ENCODE results near the gene LRRC27. TPM values are rescaled to one million over a fixed set of nuclear protein-coding genes. Genes with fewer than 3 reads are reported as not detected.

The LRRC27 gene
- total RNA-seq, 6 donors from 2014 or later = 7.4 to 110 (median 15.1) TPM

GRCh38 chr10:132409667-132410028, 77.7 kb downstream of the LRRC27 start:
- Histone ChIP-seq H3K27me3 (no peaks in the 10 kb centered on the region), H3K36me3 (peaks cover 13 to 28% (median 22%) of the 10 kb centered on the region in 4 donors), H3K4me3 (no peak overlapping the region), H3K4me1 (peaks cover 62 to 87% (median 77%) of the 10 kb centered on the region in 4 donors), H3K27ac (peak overlapping the region; percentile 89 to 93 (median 91)), H3K9me3 (no peaks in the 10 kb centered on the region)
- TF ChIP-seq POLR2AphosphoS5 (IDR thresholded peaks at IDR 0.05) = no peak
- ATAC-seq (ENCODE audit: low FRiP score in 2 of 2) (no peak), DNase-seq (no peak)
- WGBS, 2 donors = 72 to 86% methylated on average over 4 of the region's 4 CpGs

GRCh38 chr10:132410056-132410778, 78.2 kb downstream of the LRRC27 start:
- Histone ChIP-seq H3K27ac (peak overlapping the region; percentile 82 to 93 (median 90)), H3K4me3 (no peak overlapping the region), H3K27me3 (no peaks in the 10 kb centered on the region), H3K4me1 (peaks cover 62 to 88% (median 77%) of the 10 kb centered on the region in 4 donors), H3K9me3 (no peaks in the 10 kb centered on the region), H3K36me3 (peaks cover 9 to 22% (median 17%) of the 10 kb centered on the region in 4 donors)
- DNase-seq (peak in 1 of 2 donors; percentile 76), ATAC-seq (ENCODE audit: low FRiP score in 2 of 2) (no peak)
- WGBS, 2 donors = 89 to 91% methylated on average over 13 to 24 of the region's 28 CpGs
- TF ChIP-seq POLR2A (IDR thresholded peaks at IDR 0.05) = no peak
- TF ChIP-seq CTCF (IDR thresholded peaks at IDR 0.05) = no peak
- TF ChIP-seq POLR2AphosphoS5 (IDR thresholded peaks at IDR 0.05) = no peak
- no peak for TF ChIP-seq EP300 (IDR thresholded peaks at IDR 0.05)

DNA sequence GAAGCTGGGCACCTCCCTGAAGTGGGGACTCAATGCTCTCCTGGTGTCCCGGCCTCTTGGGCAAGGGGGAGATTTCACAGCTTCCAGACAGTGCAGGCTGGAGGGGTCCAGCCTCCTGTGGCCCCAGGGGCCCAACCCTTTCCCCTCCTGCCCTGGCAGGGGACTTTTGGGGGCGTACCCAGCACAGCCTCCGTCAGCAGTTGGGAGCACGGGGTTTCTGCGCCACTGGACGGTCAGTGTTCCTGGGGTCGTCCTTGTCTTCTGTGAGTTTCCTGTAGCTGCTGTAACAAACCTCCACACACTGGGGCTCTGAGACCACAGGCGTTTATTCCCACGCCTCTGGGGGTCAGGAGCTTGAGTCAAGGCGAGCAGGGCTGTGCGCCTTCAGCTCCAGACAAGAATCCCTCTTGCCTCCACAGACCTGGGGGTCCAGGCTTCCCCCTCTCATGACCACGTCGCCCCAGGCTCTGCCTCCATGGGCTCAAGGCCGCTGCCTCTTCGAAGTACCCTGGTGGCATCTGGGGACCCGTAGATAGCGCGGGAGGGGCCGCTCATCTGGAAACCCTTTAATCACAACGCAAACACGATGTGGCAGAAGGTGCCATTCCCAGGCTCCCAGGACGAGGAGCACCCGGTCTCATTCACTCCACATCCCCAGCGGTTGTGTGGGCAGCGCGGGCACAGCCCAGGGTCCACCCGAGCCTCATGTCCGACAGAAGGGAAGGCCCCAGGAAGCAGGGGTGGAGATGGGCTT, 79.0 kb downstream of the LRRC27 start:
- no peak for ATAC-seq (ENCODE audit: low FRiP score in 2 of 2)
- peaks cover 62 to 89% (median 77%) of the 10 kb centered on the region in 4 donors for H3K4me1 ChIP-seq
- no peak for DNase-seq
- H3K4me3 ChIP-seq = peak overlapping the region in 1 of 4 donors; percentile 2
- no peaks in the 10 kb centered on the region for H3K27me3 ChIP-seq
- 82 to 87% methylated on average over 18 to 27 of the region's 28 CpGs for WGBS, 2 donors
- no peak for TF ChIP-seq CTCF (IDR thresholded peaks at IDR 0.05)
- TF ChIP-seq POLR2AphosphoS5 (IDR thresholded peaks at IDR 0.05) = no peak
- no peak for TF ChIP-seq POLR2A (IDR thresholded peaks at IDR 0.05)
- TF ChIP-seq EP300 (IDR thresholded peaks at IDR 0.05) = no peak
- H3K27ac ChIP-seq = peak overlapping the region; percentile 82 to 93 (median 90)
- peaks cover 5 to 15% (median 9%) of the 10 kb centered on the region in 4 donors for H3K36me3 ChIP-seq
- no peaks in the 10 kb centered on the region for H3K9me3 ChIP-seq

- Histone ChIP-seq H3K4me1 (peaks cover 62 to 89% (median 75%) of the 10 kb centered on the region in 4 donors), H3K27ac (peak overlapping the region; percentile 82 to 93 (median 90)), H3K27me3 (no peaks in the 10 kb centered on the region), H3K36me3 (peaks cover 0 to 7% (median 2%) of the 10 kb centered on the region in 4 donors), H3K9me3 (no peaks in the 10 kb centered on the region), H3K4me3 (peak overlapping the region in 1 of 4 donors; percentile 2)
- 7 to 11% methylated on average over 15 to 23 of the region's 23 CpGs for WGBS, 2 donors
- DNase-seq (peak; percentile 68 to 84), ATAC-seq (ENCODE audit: low FRiP score in 2 of 2) (peak in 1 of 2 donors; percentile 31)
- TF ChIP-seq POLR2A (IDR thresholded peaks at IDR 0.05) = no peak
- TF ChIP-seq POLR2AphosphoS5 (IDR thresholded peaks at IDR 0.05) = no peak
- TF ChIP-seq CTCF (IDR thresholded peaks at IDR 0.05) = no peak
- no peak for TF ChIP-seq EP300 (IDR thresholded peaks at IDR 0.05)
Measured at GRCh38 chr10:132411561-132412253, 79.7 kb downstream of the LRRC27 start.
